DOHH2 (cell line): ENCODE data around the gene TUBA4A.

ENCODE experiments used
- H3F3A ChIP-seq: fragments of 200-600 bp; sonication (generic), shearing (Covaris generic); 2 replicates; pipeline ENCODE4 v1.6.0; 2016; ENCODE audit warnings: antibody characterized with exemption, mild to moderate bottlenecking; ENCODE audit not compliant: control insufficient read depth, insufficient read depth
- H3K27ac ChIP-seq: fragments of 200-600 bp; sonication (generic); 2 replicates; pipeline ENCODE4 v1.5.1; 2014; ENCODE audit warnings: low read depth, mild to moderate bottlenecking, low read length, moderate library complexity
- H3K27me3 ChIP-seq: fragments of 200-600 bp; sonication (generic); 2 replicates; pipeline ENCODE4 v1.6.1; 2014; ENCODE audit warnings: mild to moderate bottlenecking, low read length, mixed read lengths; ENCODE audit not compliant: control insufficient read depth
- H3K36me3 ChIP-seq: fragments of 200-600 bp; sonication (generic); 2 replicates; pipeline ENCODE4 v1.6.1; 2014; ENCODE audit warnings: mild to moderate bottlenecking, low read length, moderate library complexity, mixed read lengths; ENCODE audit not compliant: control insufficient read depth
- H3K4me1 ChIP-seq: fragments of 200-600 bp; sonication (generic); 2 replicates; pipeline ENCODE4 v1.6.1; 2014; ENCODE audit warnings: mild to moderate bottlenecking, low read length, mixed read lengths; ENCODE audit not compliant: control insufficient read depth
- H3K4me2 ChIP-seq: fragments of 200-600 bp; sonication (generic); 2 replicates; pipeline ENCODE4 v1.6.0; 2014; ENCODE audit warnings: mild to moderate bottlenecking, low read length, moderate library complexity
- H3K4me3 ChIP-seq: fragments of 200-600 bp; sonication (generic); 2 replicates; pipeline ENCODE4 v1.5.1; 2014; ENCODE audit warnings: mild to moderate bottlenecking, low read length, mixed read lengths
- H3K79me2 ChIP-seq: fragments of 200-600 bp; sonication (generic); 2 replicates; pipeline ENCODE4 v1.6.1; 2014; ENCODE audit warnings: mild to moderate bottlenecking, low read length, mixed read lengths; ENCODE audit not compliant: control insufficient read depth
- H3K9me2 ChIP-seq: fragments of 200-600 bp; sonication (generic); replicated peaks from 2 replicates; pipeline ENCODE4 v1.6.1; 2014; ENCODE audit warnings: mild to moderate bottlenecking, low read length, mixed read lengths; ENCODE audit not compliant: control insufficient read depth
- H3K9me3 ChIP-seq: fragments of 200-600 bp; sonication (generic); 2 replicates; pipeline ENCODE4 v1.6.1; 2014; ENCODE audit warnings: antibody characterized with exemption, low read length, mixed read lengths; ENCODE audit not compliant: control insufficient read depth, insufficient read depth
- H4K20me1 ChIP-seq: fragments of 200-600 bp; sonication (generic); 2 replicates; pipeline ENCODE4 v1.6.0; 2014; ENCODE audit warnings: low read depth, mild to moderate bottlenecking, antibody characterized with exemption, low read length, moderate library complexity; ENCODE audit not compliant: control insufficient read depth, insufficient read depth
- CTCF ChIP-seq: fragments of 200-600 bp; sonication (generic); IDR thresholded peaks from one replicate; pipeline ENCODE4 v1.5.1; 2014; ENCODE audit warnings: antibody characterized with exemption, mild to moderate bottlenecking, low read depth, low read length; ENCODE audit not compliant: poor library complexity, severe bottlenecking
- EZH2phosphoT487 ChIP-seq: fragments of 200-600 bp; sonication (generic); IDR thresholded peaks from 2 replicates; pipeline ENCODE4 v1.6.1; 2017; ENCODE audit warnings: borderline replicate concordance, mild to moderate bottlenecking, antibody characterized with exemption, low read length, moderate library complexity, mixed read lengths

Gene TUBA4A

GRCh38 chr2:219254590-219255201 is 978 bp upstream of the TUBA4A start:
- peaks cover 48% of the 10 kb centered on the region for H3K4me1 ChIP-seq
- H3K9me3 ChIP-seq = no peaks in the 10 kb centered on the region
- TF ChIP-seq EZH2phosphoT487 = no peak
- no peak for TF ChIP-seq CTCF
- H4K20me1 ChIP-seq = peaks cover 7% of the 10 kb centered on the region; the same call in 1 of the 2 replicates
- H3K4me3 ChIP-seq = peak overlapping the region; percentile 83
- peaks cover 29% of the 10 kb centered on the region for H3K36me3 ChIP-seq
- peaks cover 37% of the 10 kb centered on the region for H3K79me2 ChIP-seq
- peak overlapping the region; percentile 97 for H3K4me2 ChIP-seq
- peak overlapping the region; percentile 25; the same call in 1 of the 2 replicates for H3K27ac ChIP-seq
- H3F3A ChIP-seq = peaks cover 18% of the 10 kb centered on the region
- H3K9me2 ChIP-seq = no peaks in the 10 kb centered on the region
- peaks cover 6% of the 10 kb centered on the region for H3K27me3 ChIP-seq

- Histone ChIP-seq H3K27ac (peak within 1 kb of the TSS; percentile 62), H3K9me2 (no peaks in the 10 kb centered on the region), H4K20me1 (peaks cover 7% of the 10 kb centered on the region; the same call in 1 of the 2 replicates), H3K4me1 (peaks cover 63% of the 10 kb centered on the region), H3K4me3 (peak within 1 kb of the TSS; percentile 83), H3K4me2 (peak within 1 kb of the TSS; percentile 97), H3K36me3 (peaks cover 44% of the 10 kb centered on the region), H3K79me2 (peaks cover 47% of the 10 kb centered on the region), H3K27me3 (peaks cover 6% of the 10 kb centered on the region), H3K9me3 (no peaks in the 10 kb centered on the region), H3F3A (peaks cover 27% of the 10 kb centered on the region)
- TF ChIP-seq CTCF = no peak
- TF ChIP-seq EZH2phosphoT487 = no peak
Measured at GRCh38 chr2:219252900-219253752, 592 bp downstream of the TUBA4A start, which contains the start of gene TUBA4B. TUBA4B (plus strand) TSS chr2:219253243; CDS start chr2:219253408, 165 bp downstream.

- Histone ChIP-seq H3K36me3 (peaks cover 50% of the 10 kb centered on the region), H3K27me3 (peaks cover 6% of the 10 kb centered on the region), H4K20me1 (peaks cover 7% of the 10 kb centered on the region; the same call in 1 of the 2 replicates), H3K4me1 (peaks cover 69% of the 10 kb centered on the region), H3K79me2 (peaks cover 53% of the 10 kb centered on the region), H3K27ac (peak overlapping the region; percentile 62), H3K4me2 (peak overlapping the region; percentile 97), H3K9me3 (no peaks in the 10 kb centered on the region), H3K4me3 (peak overlapping the region; percentile 83), H3F3A (peaks cover 27% of the 10 kb centered on the region), H3K9me2 (no peaks in the 10 kb centered on the region)
- TF ChIP-seq EZH2phosphoT487 (no peak), CTCF (no peak)
Measured at GRCh38 chr2:219252570-219252899, 1.2 kb downstream of the TUBA4A start.
